HepG2 (cell line): Measurements from ENCODE around the gene CALML6. TPM values are rescaled to one million over a fixed set of nuclear protein-coding genes. Genes with fewer than 3 reads are reported as not detected.
A peak's percentile ranks its signal among the peaks of the same experiment; 100 is the strongest.

Source experiments
- MEIS1 ChIP-seq: sonication (generic); formaldehyde crosslinking; IDR thresholded peaks from 2 replicates; pipeline ENCODE4 v1.9.0; 2021; ENCODE audit warnings: mild to moderate bottlenecking, missing genetic modification reagents, moderate library complexity, borderline replicate concordance
- NFYB ChIP-seq: sonication (generic); formaldehyde crosslinking; IDR thresholded peaks from 2 replicates; pipeline ENCODE4 v1.4.0; 2020; ENCODE audit warnings: missing genetic modification reagents
- NR3C1 ChIP-seq: sonication (generic); formaldehyde crosslinking; IDR thresholded peaks from 2 replicates; pipeline ENCODE4 v1.4.0; 2020; ENCODE audit warnings: missing genetic modification reagents
- SMAD9 ChIP-seq: sonication (generic); formaldehyde crosslinking; IDR thresholded peaks from 2 replicates; pipeline ENCODE4 v1.5.1; 2020; ENCODE audit warnings: mild to moderate bottlenecking, missing genetic modification reagents
- SP5 ChIP-seq: IDR thresholded peaks from 2 replicates; pipeline ENCODE4 v1.6.1; 2016; ENCODE audit warnings: low read depth, borderline replicate concordance
- ZNF101 ChIP-seq: sonication (generic); formaldehyde crosslinking; IDR thresholded peaks from 2 replicates; pipeline ENCODE4 v1.4.0; 2020; ENCODE audit warnings: mild to moderate bottlenecking, low read depth, missing genetic modification reagents, borderline replicate concordance
- ZNF260 ChIP-seq: sonication (generic); formaldehyde crosslinking; IDR thresholded peaks from 2 replicates; pipeline ENCODE4 v1.4.0; 2020; ENCODE audit warnings: missing genetic modification reagents, low read depth, mild to moderate bottlenecking, borderline replicate concordance
- ZNF549 ChIP-seq: sonication (generic); formaldehyde crosslinking; IDR thresholded peaks from 2 replicates; pipeline ENCODE4 v1.5.0; 2020; ENCODE audit warnings: missing genetic modification reagents
- ZNF569 ChIP-seq: sonication (generic); formaldehyde crosslinking; IDR thresholded peaks from 2 replicates; pipeline ENCODE4 v1.5.0; 2020; ENCODE audit warnings: mild to moderate bottlenecking, missing genetic modification reagents, moderate library complexity, borderline replicate concordance
- polyA plus RNA-seq, 8 experiments: library from polyadenylated mRNA; depleted of rRNA in 3 of 8; stranded (reverse) in 7 of 8; unstranded in 1 of 8; fragments of >200 nt; fragmentation: Illumina TruSeq in 4 of 8; extraction: Trizol in 4 of 8; gene quantifications; 2 replicates each; pipeline versions ENCODE4 v1.2.1 to v1.2.3, GENCODE V29; 2011 to 2016; ENCODE audit warnings: low read depth in 4 of 8, missing spikeins in 1 of 8, mixed read lengths in 1 of 8; ENCODE audit not compliant: insufficient read depth in 1 of 8
- total RNA-seq, 5 experiments: library from RNA; depleted of rRNA; stranded (reverse); fragments of >200 nt; fragmentation: Illumina TruSeq; extraction: Trizol; gene quantifications; 2 replicates each; pipeline ENCODE4 v1.2.3, GENCODE V29; 2016; ENCODE audit warnings: low read depth in 1 of 5
- TF ChIP-seq, protein P1 (sequence below): sonication (generic); formaldehyde crosslinking; IDR thresholded peaks from 2 replicates; pipeline ENCODE4 v1.8.0; 2022; ENCODE audit warnings: mild to moderate bottlenecking, missing genetic modification reagents, moderate library complexity
- TF ChIP-seq, protein P2 (sequence below): sonication (generic); formaldehyde crosslinking; IDR thresholded peaks from 2 replicates; pipeline ENCODE4 v1.8.0; 2022; ENCODE audit warnings: mild to moderate bottlenecking, missing genetic modification reagents, borderline replicate concordance
- TF ChIP-seq, protein P3 (sequence below): sonication (generic); formaldehyde crosslinking; IDR thresholded peaks from 2 replicates; pipeline ENCODE4 v1.4.0; 2020; ENCODE audit warnings: missing genetic modification reagents, mild to moderate bottlenecking, borderline replicate concordance
- TF ChIP-seq, protein P4 (sequence below): IDR thresholded peaks from 2 replicates; pipeline ENCODE4 v1.4.0; 2020; ENCODE audit warnings: mild to moderate bottlenecking, missing genetic modification reagents
- TF ChIP-seq, protein P5 (sequence below): sonication (generic); formaldehyde crosslinking; IDR thresholded peaks from 2 replicates; pipeline ENCODE4 v1.8.1; 2023; ENCODE audit warnings: mild to moderate bottlenecking, inconsistent platforms, moderate library complexity, missing genetic modification reagents, borderline replicate concordance
- TF ChIP-seq, protein P6 (sequence below): sonication (generic); formaldehyde crosslinking; IDR thresholded peaks from 2 replicates; pipeline ENCODE4 v1.9.0; 2022; ENCODE audit warnings: low read depth, missing genetic modification reagents
- TF ChIP-seq, protein P7 (sequence below): sonication (generic); formaldehyde crosslinking; IDR thresholded peaks from 2 replicates; pipeline ENCODE4 v1.5.0; 2020; ENCODE audit warnings: missing genetic modification reagents

The CALML6 gene
- total and polyA plus RNA-seq, 2 of the 13 experiments (the other 11 are each of a cell fraction or from before 2014, with no cell fraction given): 0.11 to 0.12 TPM

DNA sequence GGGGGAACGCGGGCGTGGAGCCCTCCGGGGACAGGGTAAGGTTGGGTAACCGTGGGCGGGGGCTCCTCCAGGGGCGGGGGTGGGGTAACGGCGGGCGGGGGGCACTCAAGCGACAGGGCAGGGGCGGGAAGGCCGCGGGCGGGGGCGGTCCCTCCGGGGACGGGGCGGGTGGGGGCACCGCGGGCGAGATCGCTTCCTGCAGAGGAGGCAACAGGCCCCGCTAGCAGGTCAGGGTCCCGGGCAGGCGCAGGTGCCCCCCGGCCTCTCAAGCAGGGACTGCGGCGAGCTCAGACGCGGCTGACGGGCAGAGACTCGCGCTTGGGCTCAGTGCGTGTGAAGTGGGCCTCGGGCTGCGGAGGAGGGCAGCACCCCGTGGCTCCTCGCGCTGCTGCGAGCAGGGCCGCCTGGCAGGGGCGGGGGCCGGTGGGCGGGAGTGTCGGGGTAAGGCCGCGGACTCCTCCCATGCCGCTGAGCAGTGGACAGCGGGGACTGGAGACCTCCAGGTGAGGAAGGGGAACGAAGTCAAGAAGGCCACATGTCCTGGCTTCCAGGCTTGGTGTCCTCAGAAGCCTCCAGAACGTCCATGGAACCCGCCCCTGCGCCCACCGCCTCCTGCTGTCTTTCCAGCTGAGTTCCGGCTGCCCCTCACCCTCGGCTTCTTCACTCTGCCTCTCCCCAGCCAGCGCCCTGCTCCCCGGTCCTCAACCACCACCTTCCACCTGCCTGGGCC is 23.5 kb upstream of the CALML6 start (continued):
- TF ChIP-seq, protein P1, sequence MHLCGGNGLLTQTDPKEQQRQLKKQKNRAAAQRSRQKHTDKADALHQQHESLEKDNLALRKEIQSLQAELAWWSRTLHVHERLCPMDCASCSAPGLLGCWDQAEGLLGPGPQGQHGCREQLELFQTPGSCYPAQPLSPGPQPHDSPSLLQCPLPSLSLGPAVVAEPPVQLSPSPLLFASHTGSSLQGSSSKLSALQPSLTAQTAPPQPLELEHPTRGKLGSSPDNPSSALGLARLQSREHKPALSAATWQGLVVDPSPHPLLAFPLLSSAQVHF: no peak
- TF ChIP-seq ZNF549 (CRISPR knock-in tag) (no peak), ZNF101 (no peak), SMAD9 (CRISPR knock-in tag) (no peak), NFYB (CRISPR knock-in tag) (no peak), MEIS1 (CRISPR knock-in tag) (no peak), NR3C1 (CRISPR knock-in tag) (no peak), ZNF260 (CRISPR knock-in tag) (no peak), ZNF569 (CRISPR knock-in tag) (no peak), SP5 (CRISPR knock-in tag) (0 out of 2 replicates have a peak, but pooled peaks have one; percentile 40)
- TF ChIP-seq, protein P2, sequence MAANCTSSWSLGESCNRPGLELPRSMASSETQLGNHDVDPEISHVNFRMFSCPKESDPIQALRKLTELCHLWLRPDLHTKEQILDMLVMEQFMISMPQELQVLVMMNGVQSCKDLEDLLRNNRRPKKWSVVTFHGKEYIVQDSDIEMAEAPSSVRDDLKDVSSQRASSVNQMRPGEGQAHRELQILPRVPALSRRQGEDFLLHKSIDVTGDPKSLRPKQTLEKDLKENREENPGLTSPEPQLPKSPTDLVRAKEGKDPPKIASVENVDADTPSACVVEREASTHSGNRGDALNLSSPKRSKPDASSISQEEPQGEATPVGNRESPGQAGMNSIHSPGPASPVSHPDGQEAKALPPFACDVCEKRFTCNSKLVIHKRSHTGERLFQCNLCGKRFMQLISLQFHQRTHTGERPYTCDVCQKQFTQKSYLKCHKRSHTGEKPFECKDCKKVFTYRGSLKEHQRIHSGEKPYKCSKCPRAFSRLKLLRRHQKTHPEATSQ (CRISPR knock-in tag): no peak
- TF ChIP-seq, protein P3, sequence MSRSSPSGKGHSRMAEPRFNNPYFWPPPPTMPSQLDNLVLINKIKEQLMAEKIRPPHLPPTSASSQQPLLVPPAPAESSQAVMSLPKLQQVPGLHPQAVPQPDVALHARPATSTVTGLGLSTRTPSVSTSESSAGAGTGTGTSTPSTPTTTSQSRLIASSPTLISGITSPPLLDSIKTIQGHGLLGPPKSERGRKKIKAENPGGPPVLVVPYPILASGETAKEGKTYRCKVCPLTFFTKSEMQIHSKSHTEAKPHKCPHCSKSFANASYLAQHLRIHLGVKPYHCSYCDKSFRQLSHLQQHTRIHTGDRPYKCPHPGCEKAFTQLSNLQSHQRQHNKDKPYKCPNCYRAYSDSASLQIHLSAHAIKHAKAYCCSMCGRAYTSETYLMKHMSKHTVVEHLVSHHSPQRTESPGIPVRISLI: no peak
- TF ChIP-seq, protein P4, sequence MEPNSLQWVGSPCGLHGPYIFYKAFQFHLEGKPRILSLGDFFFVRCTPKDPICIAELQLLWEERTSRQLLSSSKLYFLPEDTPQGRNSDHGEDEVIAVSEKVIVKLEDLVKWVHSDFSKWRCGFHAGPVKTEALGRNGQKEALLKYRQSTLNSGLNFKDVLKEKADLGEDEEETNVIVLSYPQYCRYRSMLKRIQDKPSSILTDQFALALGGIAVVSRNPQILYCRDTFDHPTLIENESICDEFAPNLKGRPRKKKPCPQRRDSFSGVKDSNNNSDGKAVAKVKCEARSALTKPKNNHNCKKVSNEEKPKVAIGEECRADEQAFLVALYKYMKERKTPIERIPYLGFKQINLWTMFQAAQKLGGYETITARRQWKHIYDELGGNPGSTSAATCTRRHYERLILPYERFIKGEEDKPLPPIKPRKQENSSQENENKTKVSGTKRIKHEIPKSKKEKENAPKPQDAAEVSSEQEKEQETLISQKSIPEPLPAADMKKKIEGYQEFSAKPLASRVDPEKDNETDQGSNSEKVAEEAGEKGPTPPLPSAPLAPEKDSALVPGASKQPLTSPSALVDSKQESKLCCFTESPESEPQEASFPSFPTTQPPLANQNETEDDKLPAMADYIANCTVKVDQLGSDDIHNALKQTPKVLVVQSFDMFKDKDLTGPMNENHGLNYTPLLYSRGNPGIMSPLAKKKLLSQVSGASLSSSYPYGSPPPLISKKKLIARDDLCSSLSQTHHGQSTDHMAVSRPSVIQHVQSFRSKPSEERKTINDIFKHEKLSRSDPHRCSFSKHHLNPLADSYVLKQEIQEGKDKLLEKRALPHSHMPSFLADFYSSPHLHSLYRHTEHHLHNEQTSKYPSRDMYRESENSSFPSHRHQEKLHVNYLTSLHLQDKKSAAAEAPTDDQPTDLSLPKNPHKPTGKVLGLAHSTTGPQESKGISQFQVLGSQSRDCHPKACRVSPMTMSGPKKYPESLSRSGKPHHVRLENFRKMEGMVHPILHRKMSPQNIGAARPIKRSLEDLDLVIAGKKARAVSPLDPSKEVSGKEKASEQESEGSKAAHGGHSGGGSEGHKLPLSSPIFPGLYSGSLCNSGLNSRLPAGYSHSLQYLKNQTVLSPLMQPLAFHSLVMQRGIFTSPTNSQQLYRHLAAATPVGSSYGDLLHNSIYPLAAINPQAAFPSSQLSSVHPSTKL (CRISPR knock-in tag): no peak; the same call in 1 of the 2 replicates
- TF ChIP-seq, protein P5, sequence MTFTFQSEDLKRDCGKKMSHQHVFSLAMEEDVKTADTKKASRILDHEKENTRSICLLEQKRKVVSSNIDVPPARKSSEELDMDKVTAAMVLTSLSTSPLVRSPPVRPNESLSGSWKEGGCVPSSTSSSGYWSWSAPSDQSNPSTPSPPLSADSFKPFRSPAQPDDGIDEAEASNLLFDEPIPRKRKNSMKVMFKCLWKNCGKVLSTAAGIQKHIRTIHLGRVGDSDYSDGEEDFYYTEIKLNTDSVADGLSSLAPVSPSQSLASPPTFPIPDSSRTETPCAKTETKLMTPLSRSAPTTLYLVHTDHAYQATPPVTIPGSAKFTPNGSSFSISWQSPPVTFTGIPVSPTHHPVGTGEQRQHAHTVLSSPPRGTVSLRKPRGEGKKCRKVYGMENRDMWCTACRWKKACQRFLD (CRISPR knock-in tag): no peak
- TF ChIP-seq, protein P6, sequence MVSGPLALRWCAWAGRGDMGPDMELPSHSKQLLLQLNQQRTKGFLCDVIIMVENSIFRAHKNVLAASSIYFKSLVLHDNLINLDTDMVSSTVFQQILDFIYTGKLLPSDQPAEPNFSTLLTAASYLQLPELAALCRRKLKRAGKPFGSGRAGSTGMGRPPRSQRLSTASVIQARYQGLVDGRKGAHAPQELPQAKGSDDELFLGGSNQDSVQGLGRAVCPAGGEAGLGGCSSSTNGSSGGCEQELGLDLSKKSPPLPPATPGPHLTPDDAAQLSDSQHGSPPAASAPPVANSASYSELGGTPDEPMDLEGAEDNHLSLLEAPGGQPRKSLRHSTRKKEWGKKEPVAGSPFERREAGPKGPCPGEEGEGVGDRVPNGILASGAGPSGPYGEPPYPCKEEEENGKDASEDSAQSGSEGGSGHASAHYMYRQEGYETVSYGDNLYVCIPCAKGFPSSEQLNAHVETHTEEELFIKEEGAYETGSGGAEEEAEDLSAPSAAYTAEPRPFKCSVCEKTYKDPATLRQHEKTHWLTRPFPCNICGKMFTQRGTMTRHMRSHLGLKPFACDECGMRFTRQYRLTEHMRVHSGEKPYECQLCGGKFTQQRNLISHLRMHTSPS: 0 out of 2 replicates have a peak, but pooled peaks have one; percentile 27
- TF ChIP-seq, protein P7, sequence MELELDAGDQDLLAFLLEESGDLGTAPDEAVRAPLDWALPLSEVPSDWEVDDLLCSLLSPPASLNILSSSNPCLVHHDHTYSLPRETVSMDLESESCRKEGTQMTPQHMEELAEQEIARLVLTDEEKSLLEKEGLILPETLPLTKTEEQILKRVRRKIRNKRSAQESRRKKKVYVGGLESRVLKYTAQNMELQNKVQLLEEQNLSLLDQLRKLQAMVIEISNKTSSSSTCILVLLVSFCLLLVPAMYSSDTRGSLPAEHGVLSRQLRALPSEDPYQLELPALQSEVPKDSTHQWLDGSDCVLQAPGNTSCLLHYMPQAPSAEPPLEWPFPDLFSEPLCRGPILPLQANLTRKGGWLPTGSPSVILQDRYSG (CRISPR knock-in tag): no peak
